Mesothelial cell of epicardium (in vitro differentiated cells): ENCODE measurements around the gene RDH8. TPM values are rescaled to one million over a fixed set of nuclear protein-coding genes. Genes with fewer than 3 reads are reported as not detected.

ENCODE experiments used
- DNase-seq, 2 experiments: peaks; one replicate each; pipeline ENCODE4 v3.0.0; 2021; ENCODE audit warnings: low spot score in 2 of 2; ENCODE audit not compliant: unreplicated experiment in 2 of 2
- H3K27ac Mint-ChIP-seq: 2 replicates; pipeline ENCODE4 v1.8.0; 2021; ENCODE audit warnings: mixed read lengths
- H3K27me3 Mint-ChIP-seq: 2 replicates; pipeline ENCODE4 v1.8.0; 2021; ENCODE audit warnings: low read depth, mixed read lengths
- H3K36me3 Mint-ChIP-seq: 2 replicates; pipeline ENCODE4 v1.8.0; 2021; ENCODE audit warnings: mixed read lengths
- H3K4me1 Mint-ChIP-seq: 2 replicates; pipeline ENCODE4 v1.8.0; 2021; ENCODE audit warnings: mixed read lengths
- H3K4me3 Mint-ChIP-seq: 2 replicates; pipeline ENCODE4 v1.8.0; 2021; ENCODE audit warnings: mild to moderate bottlenecking, moderate library complexity, mixed read lengths
- H3K9me3 Mint-ChIP-seq: 2 replicates; pipeline ENCODE4 v1.8.0; 2021; ENCODE audit warnings: mixed read lengths
- CTCF ChIP-seq: fragments of 200-600 bp; sonication (generic); IDR thresholded peaks from one replicate; pipeline ENCODE4 v1.5.0; 2021; ENCODE audit warnings: antibody characterized with exemption; ENCODE audit not compliant: unreplicated experiment
- total RNA-seq: library from RNA; stranded (reverse); gene quantifications from 3 replicates; pipeline ENCODE4 v1.2.1, GENCODE V29; 2021

RDH8 gene
- total RNA-seq, 1 donor from 2014 or later: not detected

- no peaks in the 10 kb centered on the region for H3K9me3 Mint-ChIP-seq
- no peak for TF ChIP-seq CTCF
- no peak for DNase-seq
- H3K4me3 Mint-ChIP-seq: no peak overlapping the region
- H3K36me3 Mint-ChIP-seq: no peaks in the 10 kb centered on the region
- H3K4me1 Mint-ChIP-seq: peaks cover 17% of the 10 kb centered on the region
- H3K27ac Mint-ChIP-seq: no peak overlapping the region
- peaks cover 66% of the 10 kb centered on the region for H3K27me3 Mint-ChIP-seq
Measured at GRCh38 chr19:10005632-10006334, 7.5 kb upstream of the RDH8 start.

GRCh38 chr19:10006335-10006708 lies 7.0 kb upstream of the RDH8 start:
- H3K4me1 Mint-ChIP-seq: peaks cover 17% of the 10 kb centered on the region
- H3K4me3 Mint-ChIP-seq: no peak overlapping the region
- H3K27me3 Mint-ChIP-seq: peaks cover 71% of the 10 kb centered on the region
- no peak for TF ChIP-seq CTCF
- no peaks in the 10 kb centered on the region for H3K36me3 Mint-ChIP-seq
- DNase-seq: no peak
- no peaks in the 10 kb centered on the region for H3K9me3 Mint-ChIP-seq
- peak overlapping the region; percentile 73 for H3K27ac Mint-ChIP-seq

GRCh38 chr19:10006752-10007323 lies 6.4 kb upstream of the RDH8 start:
- DNase-seq: no peak
- peak overlapping the region; percentile 73 for H3K27ac Mint-ChIP-seq
- no peak overlapping the region for H3K4me3 Mint-ChIP-seq
- H3K9me3 Mint-ChIP-seq: no peaks in the 10 kb centered on the region
- H3K27me3 Mint-ChIP-seq: peaks cover 72% of the 10 kb centered on the region
- peaks cover 17% of the 10 kb centered on the region for H3K4me1 Mint-ChIP-seq
- H3K36me3 Mint-ChIP-seq: no peaks in the 10 kb centered on the region
- TF ChIP-seq CTCF: no peak

GRCh38 chr19:10007371-10008183 lies 5.7 kb upstream of the RDH8 start:
- DNase-seq: no peak
- H3K4me1 Mint-ChIP-seq: peaks cover 19% of the 10 kb centered on the region
- H3K27ac Mint-ChIP-seq: peak overlapping the region; percentile 22
- peaks cover 75% of the 10 kb centered on the region for H3K27me3 Mint-ChIP-seq
- no peaks in the 10 kb centered on the region for H3K9me3 Mint-ChIP-seq
- no peak overlapping the region for H3K4me3 Mint-ChIP-seq
- no peaks in the 10 kb centered on the region for H3K36me3 Mint-ChIP-seq
- TF ChIP-seq CTCF: no peak

- DNase-seq: no peak
Measured at GRCh38 chr19:10008184-10008765, 5.0 kb upstream of the RDH8 start.

More at GRCh38 chr19:10008184-10008765, 5.0 kb upstream of the RDH8 start:
- no peak for TF ChIP-seq CTCF
- Mint-ChIP-seq H3K4me1 (peaks cover 19% of the 10 kb centered on the region), H3K9me3 (no peaks in the 10 kb centered on the region), H3K27me3 (peaks cover 74% of the 10 kb centered on the region), H3K27ac (peak overlapping the region; percentile 81), H3K36me3 (no peaks in the 10 kb centered on the region), H3K4me3 (peak overlapping the region; percentile 9)
